Astrocyte (in vitro differentiated cells and primary cell): ENCODE results near the gene NEDD9.

Experiments used
- EZH2 ChIP-seq: IDR thresholded peaks from 2 replicates; pipeline ENCODE4 v1.6.1; 2012; ENCODE audit warnings: mild to moderate bottlenecking, low read length, inconsistent platforms; ENCODE audit not compliant: insufficient read depth
- TF ChIP-seq, protein P1 (sequence below): IDR thresholded peaks from 2 replicates; pipeline ENCODE4 v1.5.1; 2011; ENCODE audit warnings: low read depth, mild to moderate bottlenecking, inconsistent platforms, low read length, moderate library complexity; ENCODE audit not compliant: insufficient read depth

DNA sequence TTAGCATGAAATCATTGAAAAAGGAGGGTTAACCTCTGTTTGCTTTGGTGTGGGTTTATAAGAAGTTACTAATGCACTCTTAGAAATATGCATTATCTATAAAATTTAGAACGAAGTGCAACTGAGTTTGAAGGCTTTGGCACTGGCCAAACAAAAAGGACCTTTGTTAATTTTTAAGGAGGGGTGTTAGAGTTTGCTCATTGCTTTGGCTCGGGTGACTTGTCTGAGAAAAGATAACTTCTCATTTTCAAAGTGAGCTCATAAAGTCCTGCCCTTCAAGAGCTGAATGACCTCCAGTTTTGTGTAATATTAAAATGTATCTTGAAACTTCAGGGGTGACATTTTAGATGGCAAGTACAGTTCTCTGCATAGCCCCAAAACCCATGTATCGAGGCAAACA lies 25.9 kb downstream of the NEDD9 start:
- TF ChIP-seq, protein P1, sequence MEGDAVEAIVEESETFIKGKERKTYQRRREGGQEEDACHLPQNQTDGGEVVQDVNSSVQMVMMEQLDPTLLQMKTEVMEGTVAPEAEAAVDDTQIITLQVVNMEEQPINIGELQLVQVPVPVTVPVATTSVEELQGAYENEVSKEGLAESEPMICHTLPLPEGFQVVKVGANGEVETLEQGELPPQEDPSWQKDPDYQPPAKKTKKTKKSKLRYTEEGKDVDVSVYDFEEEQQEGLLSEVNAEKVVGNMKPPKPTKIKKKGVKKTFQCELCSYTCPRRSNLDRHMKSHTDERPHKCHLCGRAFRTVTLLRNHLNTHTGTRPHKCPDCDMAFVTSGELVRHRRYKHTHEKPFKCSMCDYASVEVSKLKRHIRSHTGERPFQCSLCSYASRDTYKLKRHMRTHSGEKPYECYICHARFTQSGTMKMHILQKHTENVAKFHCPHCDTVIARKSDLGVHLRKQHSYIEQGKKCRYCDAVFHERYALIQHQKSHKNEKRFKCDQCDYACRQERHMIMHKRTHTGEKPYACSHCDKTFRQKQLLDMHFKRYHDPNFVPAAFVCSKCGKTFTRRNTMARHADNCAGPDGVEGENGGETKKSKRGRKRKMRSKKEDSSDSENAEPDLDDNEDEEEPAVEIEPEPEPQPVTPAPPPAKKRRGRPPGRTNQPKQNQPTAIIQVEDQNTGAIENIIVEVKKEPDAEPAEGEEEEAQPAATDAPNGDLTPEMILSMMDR, result no peak
- TF ChIP-seq EZH2, result no peak
